ENCODE data around the gene KNTC1.
A peak's percentile ranks its signal among the peaks of the same experiment; 100 is the strongest.
"Not testable (repeated sequence)": the region's sequence is repeated elsewhere in the genome, so short reads cannot be mapped to it uniquely, and the experiment has no call there.

Gene KNTC1

GRCh38 chr12:122505419-122506051, 21.5 kb upstream of the KNTC1 start:
- no peak for DNase-seq (ENCODE audit: low spot score)

- no peak for DNase-seq (ENCODE audit: low spot score)
Observed at GRCh38 chr12:122506393-122506938, 20.6 kb upstream of the KNTC1 start.

DNA sequence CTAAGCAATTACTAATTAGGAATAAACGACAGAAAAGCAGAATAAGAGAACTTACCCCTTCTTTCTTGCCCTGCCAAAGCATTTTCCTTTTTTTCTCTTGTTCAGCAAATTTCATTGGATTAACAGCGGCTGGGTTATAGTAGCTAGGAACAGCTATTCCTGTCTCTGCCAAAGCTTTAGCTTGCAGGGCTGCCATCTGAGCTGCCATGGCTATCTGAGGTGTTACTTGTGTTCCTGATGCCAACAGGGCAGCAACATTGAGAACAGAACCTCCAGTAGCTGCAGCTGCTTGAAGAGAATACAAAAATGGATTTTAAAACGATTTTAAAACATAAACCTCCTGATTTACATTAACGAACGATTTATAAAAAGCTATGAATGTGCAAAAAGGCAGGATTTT, 18.9 kb upstream of the KNTC1 start:
- no peak for DNase-seq (ENCODE audit: low spot score)

- DNase-seq (ENCODE audit: low spot score): not testable (repeated sequence)
Observed at GRCh38 chr12:122513028-122513427, 14.0 kb upstream of the KNTC1 start.

GRCh38 chr12:122513660-122514059, 13.4 kb upstream of the KNTC1 start:
- no peak for DNase-seq (ENCODE audit: low spot score)

DNA sequence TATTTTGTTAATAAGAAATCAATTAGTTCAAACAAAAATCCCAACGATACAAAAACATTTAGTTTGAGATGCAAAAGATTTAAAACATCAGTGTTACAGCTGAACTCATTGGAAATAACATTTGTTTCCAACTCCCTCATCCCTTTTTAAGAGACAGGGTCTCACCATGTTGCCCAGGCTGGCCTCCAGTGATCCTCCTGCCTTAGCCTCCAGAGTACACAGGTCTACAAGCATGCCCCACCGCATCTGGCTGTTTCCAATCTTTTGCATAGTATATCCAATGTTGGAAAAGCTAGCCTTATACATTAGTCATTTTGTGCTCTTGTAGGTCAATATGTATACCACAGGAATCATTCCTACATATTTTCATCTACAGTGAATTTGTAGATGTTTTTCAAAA, 11.8 kb upstream of the KNTC1 start:
- DNase-seq (ENCODE audit: low spot score): no peak

GRCh38 chr12:122516544-122517361, 10.3 kb upstream of the KNTC1 start:
- no peak for DNase-seq (ENCODE audit: low spot score)

- no peak for DNase-seq (ENCODE audit: low spot score)
Observed at GRCh38 chr12:122517877-122518276, 9.2 kb upstream of the KNTC1 start.

DNA sequence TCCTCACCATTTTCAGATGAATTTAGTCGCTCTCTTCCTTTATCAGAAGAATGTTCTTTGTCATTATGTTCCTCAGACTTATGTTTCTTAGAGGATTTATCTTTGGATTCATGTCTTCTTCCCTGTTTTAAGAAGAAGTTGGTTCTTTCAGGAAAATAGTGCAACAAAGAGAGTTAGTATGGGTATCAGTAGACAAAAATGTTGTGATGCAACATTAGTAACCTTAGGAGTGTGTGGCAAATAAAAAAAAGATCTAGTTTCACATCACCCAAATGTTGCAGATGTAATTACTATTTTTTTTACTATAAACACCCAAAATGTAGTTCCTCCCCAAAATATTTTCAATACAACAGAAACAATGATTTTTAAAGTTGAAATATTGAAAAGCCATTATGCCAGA, 8.1 kb upstream of the KNTC1 start:
- no peak for DNase-seq (ENCODE audit: low spot score)

- DNase-seq (ENCODE audit: low spot score): no peak
Observed at GRCh38 chr12:122519418-122519817, 7.6 kb upstream of the KNTC1 start.

DNA sequence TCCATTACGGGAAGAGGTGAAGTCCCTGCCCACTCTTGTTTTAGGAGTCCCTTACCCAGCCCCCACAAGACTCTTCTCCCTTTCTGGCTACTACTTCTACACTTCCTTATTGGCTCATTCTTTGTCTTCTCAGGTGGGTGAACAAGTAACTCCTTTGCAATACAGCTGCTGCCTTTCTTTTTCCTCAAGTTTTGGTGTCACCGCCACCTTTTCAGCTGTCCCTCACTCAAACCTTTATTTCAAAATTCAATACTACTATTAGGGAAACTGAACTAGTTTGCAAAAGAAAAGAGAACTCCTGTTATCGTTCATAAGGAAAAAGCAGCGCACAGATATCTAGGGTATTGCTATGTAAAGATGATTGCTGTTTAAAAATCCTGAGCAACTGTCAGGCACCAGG, 6.4 kb upstream of the KNTC1 start:
- no peak for DNase-seq (ENCODE audit: low spot score)

- no peak for DNase-seq (ENCODE audit: low spot score)
Observed at GRCh38 chr12:122523280-122523679, 3.8 kb upstream of the KNTC1 start.

DNA sequence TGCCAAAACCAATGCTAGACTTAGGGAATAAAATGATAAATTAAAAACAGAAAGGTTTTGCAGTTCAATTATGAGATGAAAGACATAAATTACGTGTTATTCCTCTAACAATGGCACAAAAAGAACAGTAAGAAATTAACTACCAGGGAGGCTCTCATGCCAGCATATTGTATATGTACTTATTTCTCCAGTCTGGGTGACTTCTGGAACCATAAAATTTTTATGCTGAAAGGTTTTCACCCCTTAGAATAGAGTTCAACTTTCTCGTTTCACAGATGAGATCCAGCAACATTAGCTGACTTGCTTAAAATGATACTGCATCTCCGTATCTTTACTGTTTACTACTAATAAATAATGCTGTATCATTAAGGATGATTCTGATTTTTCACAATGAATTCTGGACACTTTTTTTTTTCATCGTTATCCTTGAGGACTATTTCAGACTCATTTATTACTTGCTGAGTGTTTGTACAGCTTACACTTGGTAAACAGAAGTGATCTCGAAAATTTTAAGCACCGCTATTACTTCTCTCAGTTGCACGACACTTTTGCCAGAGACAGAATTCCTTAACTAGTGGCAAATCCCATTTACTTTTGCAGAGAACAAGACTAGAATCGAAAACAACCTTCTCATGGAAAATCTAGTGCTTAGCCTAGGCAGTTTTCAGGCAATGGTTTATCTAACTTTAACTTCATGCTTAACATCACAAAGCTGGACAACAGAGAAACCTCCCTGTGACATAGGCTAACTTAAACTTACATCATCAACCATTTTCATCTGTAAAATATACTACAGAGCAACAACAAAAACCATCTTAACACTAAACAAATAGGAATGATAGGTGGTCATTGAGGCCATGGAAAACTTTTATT, 3.0 kb upstream of the KNTC1 start:
- DNase-seq (ENCODE audit: low spot score): no peak

- peak; percentile 41 for DNase-seq (ENCODE audit: low spot score)
Observed at GRCh38 chr12:122527478-122527944, 462 bp downstream of the KNTC1 start.

DNA sequence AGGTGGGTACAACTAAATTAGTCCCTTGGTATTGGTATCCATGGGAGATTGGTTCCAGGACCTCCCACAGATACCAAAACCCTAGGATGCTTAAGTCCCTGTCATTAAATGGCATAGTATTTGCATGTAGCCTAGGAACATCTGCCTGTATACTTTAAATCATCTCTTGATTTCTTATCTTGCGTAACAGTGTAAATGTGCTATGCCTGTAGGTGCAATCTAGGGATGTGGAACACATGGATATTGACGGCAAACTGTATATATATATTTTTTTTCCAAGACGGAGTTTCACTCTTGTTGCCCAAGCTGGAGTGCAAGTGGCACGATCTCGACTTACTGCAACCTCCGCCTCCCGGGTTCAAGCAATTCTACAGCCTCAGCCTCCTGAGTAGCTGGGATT, 1.5 kb downstream of the KNTC1 start:
- DNase-seq (ENCODE audit: low spot score): no peak

GRCh38 chr12:122528992-122529391, 1.9 kb downstream of the KNTC1 start:
- no peak for DNase-seq (ENCODE audit: low spot score)

DNA sequence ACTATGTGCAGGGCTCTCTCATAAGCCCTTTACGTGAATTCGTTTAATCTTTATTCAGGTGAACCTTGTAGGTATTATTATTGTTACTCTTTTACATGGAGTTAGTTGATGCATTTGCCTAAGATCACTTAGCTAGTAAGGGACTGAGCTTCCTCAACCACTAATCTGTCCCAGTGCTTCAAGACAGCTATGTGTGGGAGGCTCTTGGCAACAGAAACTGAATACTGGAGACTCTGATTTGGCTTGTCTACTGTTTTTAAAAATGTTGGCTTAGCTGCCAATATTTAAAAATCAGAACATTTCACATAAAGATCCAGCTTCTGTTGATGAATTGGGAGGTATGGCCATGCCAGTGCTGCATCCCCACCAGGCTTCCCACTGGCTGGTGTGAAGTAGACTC, 6.8 kb downstream of the KNTC1 start:
- peak; percentile 30 for DNase-seq (ENCODE audit: low spot score)

GRCh38 chr12:122537021-122537420, 10.0 kb downstream of the KNTC1 start:
- DNase-seq (ENCODE audit: low spot score): no peak

DNA sequence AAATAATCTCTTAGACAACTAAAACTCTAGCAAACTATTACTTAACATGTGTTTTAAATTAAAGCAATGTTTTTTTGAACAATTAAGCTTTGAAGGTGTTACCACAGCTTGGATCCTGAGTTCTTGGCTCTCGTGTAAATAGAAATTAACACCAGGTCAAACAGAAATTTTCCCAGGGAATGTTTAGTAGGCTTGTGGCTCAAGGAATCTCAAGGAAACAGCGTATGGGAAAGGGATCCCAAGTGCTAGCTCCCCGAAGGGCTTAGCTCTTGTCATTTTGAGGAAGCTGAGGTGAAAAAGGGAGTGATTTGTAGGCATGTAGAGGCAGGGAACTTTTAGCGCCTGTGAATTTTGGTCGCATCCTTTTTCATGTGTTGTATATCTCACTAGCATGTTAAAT, 11.4 kb downstream of the KNTC1 start:
- DNase-seq (ENCODE audit: low spot score): no peak

DNA sequence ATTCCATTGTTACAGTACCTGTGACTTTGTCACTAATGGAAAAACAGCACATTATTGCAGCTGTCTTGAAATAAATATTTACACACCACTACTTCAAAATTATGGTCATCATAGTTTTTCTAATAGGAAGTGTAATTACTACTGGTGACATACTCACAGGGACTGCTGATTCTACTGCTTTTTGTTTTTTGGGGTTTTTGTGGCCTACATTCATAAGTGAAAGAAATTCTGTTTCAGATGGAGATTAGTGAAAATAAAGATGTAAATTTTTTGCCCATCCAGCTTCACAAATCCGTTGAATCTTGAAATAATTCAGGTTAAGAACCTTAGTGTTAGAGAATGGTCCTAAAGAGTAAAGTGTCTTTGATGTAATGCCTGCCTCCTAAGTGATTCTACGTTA, 17.5 kb downstream of the KNTC1 start:
- DNase-seq (ENCODE audit: low spot score): no peak

GRCh38 chr12:122545855-122546254, 18.8 kb downstream of the KNTC1 start:
- DNase-seq (ENCODE audit: low spot score): no peak

- no peak for DNase-seq (ENCODE audit: low spot score)
Observed at GRCh38 chr12:122547330-122547729, 20.3 kb downstream of the KNTC1 start.

Data from Ammon's horn (tissue), 1 donor.